ENCODE measurements around the gene CD300LF.

CD300LF gene

DNA sequence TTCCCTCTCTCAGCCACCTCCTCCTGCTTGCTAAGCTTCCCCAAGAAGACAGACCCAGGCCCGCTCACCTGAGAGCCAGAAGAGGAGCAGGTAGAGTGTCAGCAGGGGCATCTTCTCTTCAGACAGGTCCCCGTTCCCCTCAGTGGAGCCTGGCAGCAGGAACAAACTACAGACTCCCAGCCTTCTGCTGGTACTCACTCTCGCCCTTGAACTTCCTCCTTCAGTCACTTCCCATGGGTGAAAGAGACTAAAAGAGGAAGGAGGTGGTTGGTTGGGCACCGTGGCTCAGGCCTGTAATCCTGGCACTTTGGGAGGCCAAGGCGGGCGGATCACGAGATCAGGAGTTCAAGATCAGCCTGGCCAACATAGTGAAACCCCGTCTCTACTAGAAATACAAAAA, at the start of gene CD300LF:
CD300LF (minus strand) TSS at position 168 of the 400 bp plus-strand sequence; CDS start at position 111, 57 bp downstream.
- no peak for DNase-seq

- no peak for DNase-seq
Observed at GRCh38 chr17:74761931-74762330, 49.2 kb upstream of the CD300LF start.

GRCh38 chr17:74761419-74761818, 48.7 kb upstream of the CD300LF start:
- no peak for DNase-seq

GRCh38 chr17:74760404-74761105, 47.8 kb upstream of the CD300LF start:
- DNase-seq, result no peak

GRCh38 chr17:74759941-74760340, 47.2 kb upstream of the CD300LF start:
- no peak for DNase-seq

DNA sequence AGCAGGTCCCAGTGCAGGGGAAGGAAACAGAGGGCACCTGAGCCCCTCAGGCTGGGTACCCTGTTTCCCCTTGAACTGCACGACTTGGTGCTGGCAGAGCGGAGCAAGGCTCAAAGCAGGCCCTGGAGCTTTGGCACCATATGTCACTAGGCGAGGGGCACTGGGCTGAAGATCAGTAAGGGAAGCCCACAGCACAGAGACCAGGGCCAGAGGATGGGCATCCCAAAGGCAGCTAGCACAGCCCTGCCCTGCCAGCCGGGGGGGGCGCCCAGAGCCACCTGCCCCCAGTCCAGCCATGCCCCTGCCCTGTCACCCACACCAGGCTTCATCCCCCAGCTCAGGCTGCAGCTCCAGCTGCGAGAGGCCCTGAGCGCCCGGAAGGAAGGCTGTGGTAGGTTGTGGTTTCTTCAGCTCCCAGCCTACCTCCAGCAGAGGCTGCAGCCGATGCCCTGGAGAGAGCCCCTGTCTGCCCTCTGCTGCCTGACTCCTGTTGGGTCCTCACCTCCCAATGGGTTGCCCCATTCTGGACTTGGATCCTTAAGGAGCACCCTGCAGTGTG, 46.6 kb upstream of the CD300LF start:
- peak in 1 of 2 donors; percentile 41 for DNase-seq

- DNase-seq, result no peak
Observed at GRCh38 chr17:74758848-74759168, 46.1 kb upstream of the CD300LF start.

DNA sequence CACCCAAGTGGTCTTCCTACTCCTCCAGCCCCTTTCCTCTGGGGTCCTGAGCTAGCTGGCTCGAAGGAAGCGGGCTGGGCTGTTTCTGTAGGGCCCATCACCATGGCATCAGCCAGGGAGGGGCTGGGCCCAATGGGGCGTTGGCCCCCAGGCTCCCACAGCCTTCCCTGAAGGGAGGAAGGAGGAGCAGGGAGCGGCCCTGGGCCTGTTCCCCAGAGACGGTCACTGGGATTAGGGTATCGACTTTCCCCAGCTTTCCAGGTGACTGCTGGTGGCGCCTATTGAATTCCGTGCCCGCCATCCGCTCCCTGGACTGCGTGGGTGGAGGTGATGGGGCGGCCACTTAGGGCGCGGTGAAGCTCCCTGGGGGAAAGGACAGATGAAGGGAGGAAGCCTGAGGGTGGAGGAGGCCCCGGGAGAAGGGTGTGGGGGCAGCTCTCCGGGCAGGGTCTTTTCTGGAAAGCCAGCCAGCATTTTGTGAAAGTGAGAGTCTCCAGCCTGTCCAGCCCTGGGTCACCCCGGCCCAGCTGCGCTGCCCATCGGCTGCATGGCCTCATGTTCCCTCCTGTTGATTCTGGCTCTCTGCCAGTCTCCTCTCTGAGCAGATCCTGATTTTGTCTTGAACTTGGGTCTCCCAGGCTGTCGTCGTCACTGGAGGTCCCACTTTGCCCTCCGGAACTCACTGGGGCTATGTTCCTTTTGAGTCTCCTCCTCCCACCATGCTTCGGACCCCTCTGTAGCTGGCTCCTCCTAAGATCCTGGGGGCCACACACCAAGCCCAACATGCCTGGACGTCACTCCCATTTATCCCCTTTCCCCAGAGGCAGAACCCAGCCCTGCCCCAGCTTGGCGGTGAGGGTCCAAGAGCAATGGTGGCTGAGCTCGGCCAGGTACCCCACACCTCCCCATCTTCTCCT, 45.5 kb upstream of the CD300LF start:
- no peak for DNase-seq

DNA sequence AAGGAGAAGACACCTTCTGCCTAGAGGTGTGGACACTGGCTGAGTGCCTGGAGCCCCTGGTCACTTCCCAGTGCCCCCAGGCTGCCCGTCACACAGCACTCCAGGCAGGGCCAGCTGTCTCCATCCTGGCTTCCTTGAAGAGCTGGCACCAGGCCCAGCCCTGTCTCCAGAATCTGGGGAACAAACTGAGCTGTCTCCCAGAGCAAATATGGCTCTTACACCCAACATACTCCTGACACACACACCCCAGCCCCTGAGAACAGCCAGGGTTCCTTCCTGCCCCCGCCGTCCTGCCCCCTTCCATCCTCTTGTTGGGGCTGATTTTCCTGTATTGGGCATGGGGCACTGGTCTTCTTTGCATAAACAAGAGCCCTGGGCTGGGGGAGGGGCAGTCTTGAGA, 44.8 kb upstream of the CD300LF start:
- DNase-seq, result no peak

DNA sequence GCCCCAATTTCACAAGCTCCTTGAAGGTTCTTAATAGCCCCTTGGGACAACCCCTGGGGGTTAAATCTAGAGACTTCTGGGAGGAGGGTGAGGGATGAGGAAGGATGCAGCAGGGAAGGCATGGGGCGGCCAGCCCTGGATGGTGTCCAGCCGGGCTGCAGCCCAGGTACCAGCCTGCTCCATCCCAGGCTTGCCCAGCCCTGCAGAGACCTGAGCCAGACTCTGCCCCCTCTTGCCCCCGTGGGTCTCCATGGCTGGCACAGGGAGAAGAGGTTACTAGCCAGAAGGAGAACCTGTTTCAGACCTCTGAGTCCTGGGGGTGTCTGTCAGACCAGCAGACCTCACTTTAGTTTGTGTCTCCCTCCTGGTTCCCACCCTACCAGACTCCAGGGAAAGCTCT, 44.2 kb upstream of the CD300LF start:
- DNase-seq, result no peak

DNA sequence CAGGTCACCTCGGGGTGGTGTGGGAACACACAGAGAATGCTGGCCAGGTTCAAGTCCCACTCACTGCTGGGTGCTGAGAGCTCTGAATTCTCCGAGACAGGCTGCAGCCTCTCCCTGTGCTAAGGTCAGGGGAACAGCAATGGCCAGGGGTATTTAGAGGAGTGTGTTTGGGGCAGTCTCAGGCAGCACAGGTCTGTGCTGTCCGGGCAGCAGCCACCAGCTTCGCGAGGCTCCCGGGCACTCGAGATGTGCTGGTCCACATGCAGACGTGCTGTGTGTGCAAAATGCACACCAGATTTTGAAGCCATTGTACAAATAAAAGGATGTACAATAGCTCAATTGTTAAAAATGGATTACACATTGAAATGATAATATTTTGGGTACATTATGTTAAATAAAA, 42.8 kb upstream of the CD300LF start:
- DNase-seq, result no peak

- DNase-seq, result peak in 1 of 2 donors; percentile 29
Observed at GRCh38 chr17:74754832-74755231, 42.1 kb upstream of the CD300LF start.

DNA sequence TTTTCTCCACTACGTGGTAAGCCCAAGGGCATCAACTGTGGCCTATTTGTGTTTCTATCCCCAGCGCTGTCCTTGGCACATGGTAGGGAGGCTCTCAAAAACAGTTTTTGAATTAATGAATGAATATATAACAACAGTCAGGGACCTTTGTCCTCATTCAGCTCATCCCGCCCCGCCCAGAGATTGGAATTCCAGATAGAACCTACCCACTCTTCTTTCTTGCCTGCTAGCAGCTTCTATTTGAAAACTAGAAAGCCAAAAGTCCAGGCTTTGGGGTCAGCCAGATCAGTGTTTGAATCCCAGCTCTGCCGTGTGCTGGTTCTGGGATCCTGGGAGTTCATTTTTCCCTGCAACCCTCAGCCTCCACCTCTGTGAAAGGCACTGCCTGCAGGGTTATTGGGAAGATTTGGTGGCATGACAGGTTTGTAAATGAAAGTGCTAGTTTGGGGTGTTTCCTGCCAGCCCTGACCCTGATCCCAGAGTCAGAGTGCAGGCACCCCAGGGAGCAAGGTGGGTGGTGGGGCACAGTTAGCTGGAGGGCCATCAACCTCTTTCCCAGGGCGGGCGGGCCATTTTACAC, 40.2 kb upstream of the CD300LF start:
- DNase-seq, result no peak

- no peak for DNase-seq
Observed at GRCh38 chr17:74752415-74752814, 39.7 kb upstream of the CD300LF start.

DNA sequence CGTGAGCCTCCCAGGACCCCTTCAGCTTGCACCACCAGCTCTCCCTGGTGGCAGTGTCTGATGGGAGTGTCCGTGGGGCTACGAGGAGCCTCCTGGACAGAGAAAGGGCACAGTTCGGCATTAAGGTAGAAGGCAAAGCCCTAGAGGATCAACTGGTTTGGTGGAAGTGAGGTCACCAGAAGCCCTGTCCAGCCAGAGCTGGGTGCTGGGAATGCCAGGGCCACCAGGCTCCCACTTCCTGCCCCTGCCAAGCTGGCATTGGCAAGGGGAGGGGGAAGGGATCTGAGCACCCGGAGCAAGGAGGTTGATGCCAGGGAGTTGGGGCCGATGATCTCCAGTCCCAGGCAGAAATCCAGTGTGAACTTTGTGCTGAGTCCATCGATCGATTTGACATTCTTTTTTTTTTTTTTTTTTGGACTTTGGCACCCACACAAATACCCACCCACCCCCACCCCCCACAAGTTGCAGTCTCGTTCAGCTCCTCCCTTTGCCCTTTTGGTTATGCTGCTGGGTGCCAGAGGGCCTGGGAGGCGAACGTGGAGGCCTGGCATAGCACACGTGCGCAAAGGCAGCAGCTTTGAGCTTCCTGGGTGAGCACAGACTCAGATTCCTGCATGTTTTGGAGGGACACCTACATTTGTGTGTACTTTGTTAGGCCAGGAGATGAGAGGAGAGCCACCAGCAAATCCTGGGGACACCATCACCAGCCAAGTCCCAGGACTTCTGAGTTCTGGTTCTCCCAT, 37.8 kb upstream of the CD300LF start:
- no peak for DNase-seq

DNA sequence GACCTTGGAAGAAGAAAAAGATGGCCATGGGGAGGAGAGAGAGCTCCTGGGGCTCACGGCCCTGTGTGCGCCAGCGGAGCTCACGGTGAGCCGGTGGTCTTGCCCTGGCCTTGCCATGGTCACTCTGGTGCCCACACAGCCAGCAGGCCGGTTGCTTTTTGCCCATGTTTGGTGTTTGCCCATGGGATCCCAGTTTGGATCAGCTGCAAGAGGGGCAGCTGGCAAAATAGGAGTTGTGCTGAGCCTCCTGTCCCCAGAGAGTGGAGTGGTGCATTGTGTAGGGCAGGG, 37.3 kb upstream of the CD300LF start:
- DNase-seq, result no peak

DNA sequence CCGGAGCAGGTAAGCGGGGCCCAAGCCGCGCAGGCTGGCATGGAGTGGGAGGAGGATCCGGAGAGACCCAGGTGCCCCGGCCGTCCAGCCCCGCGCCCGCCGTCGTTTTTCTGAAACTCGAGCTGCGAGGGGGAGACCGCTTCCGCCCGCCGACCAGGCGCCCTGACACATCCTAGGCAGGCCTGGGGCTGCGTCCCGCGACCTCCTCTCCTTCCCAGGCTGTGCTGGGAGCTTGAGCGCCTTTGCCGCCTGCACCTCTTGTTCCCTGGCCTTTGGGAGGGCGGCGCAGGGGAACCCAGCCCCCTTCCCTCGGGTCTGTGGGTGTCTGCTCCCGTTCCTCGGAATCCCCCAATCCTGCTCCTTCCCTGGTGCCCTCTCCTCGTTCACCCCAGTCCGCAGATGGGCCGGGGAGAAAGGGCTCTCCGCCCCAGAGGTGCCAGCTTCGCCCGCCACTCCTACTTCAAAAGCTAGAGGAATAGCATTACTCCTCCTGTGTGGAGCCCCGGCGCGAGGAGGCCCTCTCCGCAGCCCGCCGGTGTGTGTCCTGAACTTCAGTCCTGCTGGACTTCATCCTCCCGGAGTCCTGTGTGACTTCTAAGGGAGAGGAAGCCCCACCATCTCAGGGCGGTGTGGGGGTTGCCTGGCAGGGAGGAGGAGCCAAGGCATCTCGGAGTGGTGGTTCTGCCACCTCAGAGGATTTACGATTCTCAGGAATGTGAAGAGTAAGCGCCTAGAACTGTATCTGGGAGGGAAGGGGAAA, 36.7 kb upstream of the CD300LF start:
- DNase-seq, result peak in 1 of 2 donors; percentile 38

GRCh38 chr17:74748529-74749278, 36.0 kb upstream of the CD300LF start, which contains the start of gene NHERF1:
Gene NHERF1, plus strand, starts transcription at chr17:74748628. Its CDS starts 219 bp downstream, at chr17:74748847.
- peak; percentile 91 to 93 for DNase-seq

- DNase-seq, result no peak
Observed at GRCh38 chr17:74748279-74748528, 35.5 kb upstream of the CD300LF start.

DNA sequence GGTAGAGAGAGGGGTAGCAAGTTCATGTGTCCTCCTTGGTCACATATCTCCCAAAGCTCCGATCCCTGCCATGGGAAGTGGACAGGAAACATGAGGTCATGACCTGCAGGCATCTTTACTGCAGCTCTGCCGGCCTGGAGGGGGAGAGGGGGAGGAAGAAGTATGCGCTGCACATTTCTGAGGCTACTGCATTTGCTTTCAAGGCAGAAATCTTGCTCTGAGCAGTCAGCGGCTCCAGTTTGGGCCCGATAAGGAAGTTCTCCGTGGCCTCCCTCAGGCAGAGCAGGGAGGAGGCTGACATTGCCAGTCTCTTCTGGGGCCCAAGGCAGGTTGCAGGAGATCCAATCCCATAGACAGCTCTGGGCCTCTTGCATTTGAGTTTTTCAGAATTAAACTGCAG, 34.2 kb upstream of the CD300LF start:
- no peak for DNase-seq

GRCh38 chr17:74746376-74746775, 33.7 kb upstream of the CD300LF start:
- no peak for DNase-seq

Data from activated CD4-positive, alpha-beta T cell treated with anti-CD3 and anti-CD28 coated beads for 4 hours (primary cell).